RWPE2 (cell line): ENCODE results near the gene ACVRL1.
A peak's percentile ranks its signal among the peaks of the same experiment; 100 is the strongest.

ENCODE experiments used
- ATAC-seq: fragments of 200-7000 bp; cut with Tn5 transposase; 3 replicates; pipeline ENCODE4 v1.9.1; 2021; ENCODE audit warnings: low read depth
- DNase-seq: peaks from one replicate; pipeline ENCODE4 v3.0.0-alpha.2; 2020; ENCODE audit warnings: low spot score
- H3K27ac ChIP-seq: fragments of 450-650 bp; 2 replicates; pipeline ENCODE4 v1.5.1; 2017; ENCODE audit warnings: mild to moderate bottlenecking; ENCODE audit not compliant: poor library complexity, severe bottlenecking
- H3K27me3 ChIP-seq: fragments of 250-450 bp; sonication (Bioruptor Pico); 2 replicates; pipeline ENCODE4 v1.5.1; 2021; ENCODE audit warnings: mild to moderate bottlenecking, moderate library complexity; ENCODE audit not compliant: insufficient read depth, poor library complexity, severe bottlenecking
- H3K36me3 ChIP-seq: fragments of 250-450 bp; sonication (Bioruptor Pico); 2 replicates; pipeline ENCODE4 v1.5.1; 2020; ENCODE audit warnings: low read depth, mild to moderate bottlenecking, moderate library complexity
- H3K4me1 ChIP-seq: fragments of 250-450 bp; sonication (Bioruptor Pico); 2 replicates; pipeline ENCODE4 v1.5.1; 2021; ENCODE audit warnings: mild to moderate bottlenecking, moderate library complexity; ENCODE audit not compliant: insufficient read depth, poor library complexity, severe bottlenecking
- H3K4me3 ChIP-seq: fragments of 250-450 bp; sonication (Bioruptor Pico); 2 replicates; pipeline ENCODE4 v1.5.1; 2021; ENCODE audit warnings: mild to moderate bottlenecking, moderate library complexity; ENCODE audit not compliant: severe bottlenecking
- H3K9me3 ChIP-seq: fragments of 250-450 bp; sonication (Bioruptor Pico); 2 replicates; pipeline ENCODE4 v1.5.1; 2021; ENCODE audit warnings: mild to moderate bottlenecking, moderate library complexity; ENCODE audit not compliant: severe bottlenecking
- CTCF ChIP-seq: fragments of 450-650 bp; IDR thresholded peaks from one replicate; pipeline ENCODE4 v1.5.1; 2017; ENCODE audit warnings: mild to moderate bottlenecking, moderate library complexity; ENCODE audit not compliant: poor library complexity, severe bottlenecking

The ACVRL1 gene

GRCh38 chr12:51954561-51955361 is 47.5 kb downstream of the ACVRL1 start:
- peak; percentile 70 for ATAC-seq
- Histone ChIP-seq H3K4me1 (peaks cover 22% of the 10 kb centered on the region), H3K4me3 (no peak overlapping the region), H3K9me3 (no peaks in the 10 kb centered on the region), H3K36me3 (no peaks in the 10 kb centered on the region; the same call in 1 of the 2 replicates), H3K27me3 (no peaks in the 10 kb centered on the region), H3K27ac (peak overlapping the region; percentile 6)
- no peak for TF ChIP-seq CTCF
- DNase-seq: no peak

- TF ChIP-seq CTCF: no peak
- no peak overlapping the region for H3K27ac ChIP-seq
- no peak for DNase-seq
- peaks cover 5% of the 10 kb centered on the region for H3K36me3 ChIP-seq
- peaks cover 22% of the 10 kb centered on the region for H3K4me1 ChIP-seq
- no peak overlapping the region for H3K4me3 ChIP-seq
- no peaks in the 10 kb centered on the region for H3K27me3 ChIP-seq
- no peaks in the 10 kb centered on the region for H3K9me3 ChIP-seq
- ATAC-seq: no peak
Measured at GRCh38 chr12:51955702-51956101, 48.4 kb downstream of the ACVRL1 start.

GRCh38 chr12:51958542-51958941 is 51.2 kb downstream of the ACVRL1 start:
- TF ChIP-seq CTCF: no peak
- no peak for ATAC-seq

GRCh38 chr12:51959211-51959610 is 51.9 kb downstream of the ACVRL1 start:
- no peak for TF ChIP-seq CTCF
- H3K36me3 ChIP-seq: peaks cover 22% of the 10 kb centered on the region
- H3K4me3 ChIP-seq: no peak overlapping the region
- DNase-seq (no peak), ATAC-seq (no peak)
- no peak overlapping the region for H3K27ac ChIP-seq
- H3K4me1 ChIP-seq: peaks cover 24% of the 10 kb centered on the region
- H3K27me3 ChIP-seq: no peaks in the 10 kb centered on the region
- H3K9me3 ChIP-seq: no peaks in the 10 kb centered on the region

More at GRCh38 chr12:51958542-51958941, 51.2 kb downstream of the ACVRL1 start:
- no peak for DNase-seq
- Histone ChIP-seq H3K4me3 (no peak overlapping the region), H3K4me1 (peaks cover 31% of the 10 kb centered on the region), H3K27ac (no peak overlapping the region), H3K27me3 (no peaks in the 10 kb centered on the region), H3K9me3 (no peaks in the 10 kb centered on the region), H3K36me3 (peaks cover 16% of the 10 kb centered on the region)

GRCh38 chr12:51959921-51960320 is 52.6 kb downstream of the ACVRL1 start:
- no peak for ATAC-seq
- Histone ChIP-seq H3K4me1 (peaks cover 17% of the 10 kb centered on the region), H3K9me3 (no peaks in the 10 kb centered on the region), H3K36me3 (peaks cover 25% of the 10 kb centered on the region), H3K27me3 (no peaks in the 10 kb centered on the region), H3K27ac (no peak overlapping the region), H3K4me3 (no peak overlapping the region)
- no peak for DNase-seq
- no peak for TF ChIP-seq CTCF
